HEK293T (cell line): ENCODE measurements around the gene STON1.
"Not testable (repeated sequence)": the region's sequence is repeated elsewhere in the genome, so short reads cannot be mapped to it uniquely, and the experiment has no call there.

Source experiments
- CTCF ChIA-PET: fragments of 350-600 bp; formaldehyde crosslinking; extraction: SDS; loops from one replicate; lab custom pipeline; 2021; ENCODE audit warnings: antibody characterized with exemption, inconsistent platforms; lab: Yijun Ruan, JAX
- POLR2A ChIA-PET: fragments of 350-600 bp; formaldehyde crosslinking; extraction: SDS; loops from one replicate; lab custom pipeline; 2020; ENCODE audit warnings: antibody characterized with exemption, inconsistent platforms; lab: Yijun Ruan, JAX
- DNase-seq: peaks from one replicate; pipeline ENCODE4 v3.0.0; 2012; ENCODE audit warnings: mixed read lengths; ENCODE audit errors: extremely low spot score
- ARNT ChIP-seq: fragments of 450-650 bp; IDR thresholded peaks from 2 replicates; pipeline ENCODE4 v1.6.1; 2017; ENCODE audit warnings: mild to moderate bottlenecking
- BHLHE40 ChIP-seq: fragments of 450-650 bp; IDR thresholded peaks from 2 replicates; pipeline ENCODE4 v1.6.1; 2016; ENCODE audit warnings: mild to moderate bottlenecking, moderate library complexity, borderline replicate concordance
- CTBP1 ChIP-seq: fragments of 450-650 bp; IDR thresholded peaks from 2 replicates; pipeline ENCODE4 v1.6.1; 2016; ENCODE audit warnings: borderline replicate concordance
- ELF4 ChIP-seq: fragments of 450-650 bp; IDR thresholded peaks from 2 replicates; pipeline ENCODE4 v1.6.1; 2017; ENCODE audit warnings: antibody characterized with exemption
- FOXA1 ChIP-seq: fragments of 450-650 bp; IDR thresholded peaks from 2 replicates; pipeline ENCODE4 v1.6.1; 2016; ENCODE audit warnings: mild to moderate bottlenecking
- FOXK2 ChIP-seq: fragments of 450-650 bp; IDR thresholded peaks from 2 replicates; pipeline ENCODE4 v1.6.1; 2016; ENCODE audit warnings: mild to moderate bottlenecking
- FOXM1 ChIP-seq: fragments of 450-650 bp; IDR thresholded peaks from 2 replicates; pipeline ENCODE4 v1.6.1; 2017; ENCODE audit warnings: mild to moderate bottlenecking, borderline replicate concordance
- HDGF ChIP-seq: fragments of 450-650 bp; IDR thresholded peaks from 2 replicates; pipeline ENCODE4 v1.6.1; 2017; ENCODE audit warnings: antibody characterized with exemption, borderline replicate concordance
- L3MBTL2 ChIP-seq: fragments of 450-650 bp; conservative IDR thresholded peaks from 2 replicates; pipeline ENCODE4 v1.6.1; 2016; ENCODE audit warnings: mild to moderate bottlenecking
- LEF1 ChIP-seq: fragments of 450-650 bp; IDR thresholded peaks from 2 replicates; pipeline ENCODE4 v1.6.1; 2017; ENCODE audit warnings: mild to moderate bottlenecking, borderline replicate concordance
- NFRKB ChIP-seq: fragments of 450-650 bp; IDR thresholded peaks from 2 replicates; pipeline ENCODE4 v1.6.1; 2016; ENCODE audit warnings: mild to moderate bottlenecking, moderate library complexity
- PKNOX1 ChIP-seq: fragments of 450-650 bp; IDR thresholded peaks from 2 replicates; pipeline ENCODE4 v1.6.1; 2016
- SP1 ChIP-seq: fragments of 450-650 bp; IDR thresholded peaks from 2 replicates; pipeline ENCODE4 v1.6.1; 2017
- SUZ12 ChIP-seq: fragments of 450-650 bp; IDR thresholded peaks from 2 replicates; pipeline ENCODE4 v1.6.1; 2016; ENCODE audit warnings: mild to moderate bottlenecking
- TARDBP ChIP-seq: fragments of 450-650 bp; IDR thresholded peaks from 2 replicates; pipeline ENCODE4 v1.6.1; 2016
- ZNF384 ChIP-seq: fragments of 450-650 bp; IDR thresholded peaks from 2 replicates; pipeline ENCODE4 v1.6.1; 2016

STON1 gene

GRCh38 chr2:48590017-48590416, 60.1 kb downstream of the STON1 start:
- no peak for DNase-seq
- CTCF ChIA-PET, result no interaction called here
- POLR2A ChIA-PET, result no interaction called here
- no peak for TF ChIP-seq SUZ12
- TF ChIP-seq LEF1, result no peak
- no peak for TF ChIP-seq ELF4
- no peak for TF ChIP-seq HDGF
- no peak for TF ChIP-seq PKNOX1

DNA sequence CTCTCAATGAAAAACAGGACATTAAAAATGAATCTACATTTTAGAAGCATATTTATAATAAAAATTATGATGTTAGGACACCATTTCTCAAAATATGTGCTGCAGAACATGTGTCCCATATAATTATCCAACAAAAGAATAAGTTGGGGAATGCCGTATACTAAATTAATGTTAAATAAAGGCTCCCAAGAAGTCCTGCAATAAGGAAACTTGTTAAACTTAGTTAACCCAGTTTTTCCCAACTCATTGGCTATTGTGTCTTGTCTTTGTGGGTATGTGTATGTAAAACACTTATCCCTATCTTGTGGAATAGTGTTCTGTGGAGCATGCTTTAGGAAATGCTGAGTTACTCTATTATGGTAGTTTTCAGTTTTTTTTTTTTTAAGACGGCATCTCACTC, 62.1 kb downstream of the STON1 start:
- TF ChIP-seq TARDBP (no peak), FOXK2 (no peak)
- ChIA-PET POLR2A (no interaction called here), CTCF (no interaction called here)
- no peak for DNase-seq

- CTCF ChIA-PET, POLR2A ChIA-PET, DNase-seq: not testable (repeated sequence)
Observed at GRCh38 chr2:48596751-48597150, 66.8 kb downstream of the STON1 start.

DNA sequence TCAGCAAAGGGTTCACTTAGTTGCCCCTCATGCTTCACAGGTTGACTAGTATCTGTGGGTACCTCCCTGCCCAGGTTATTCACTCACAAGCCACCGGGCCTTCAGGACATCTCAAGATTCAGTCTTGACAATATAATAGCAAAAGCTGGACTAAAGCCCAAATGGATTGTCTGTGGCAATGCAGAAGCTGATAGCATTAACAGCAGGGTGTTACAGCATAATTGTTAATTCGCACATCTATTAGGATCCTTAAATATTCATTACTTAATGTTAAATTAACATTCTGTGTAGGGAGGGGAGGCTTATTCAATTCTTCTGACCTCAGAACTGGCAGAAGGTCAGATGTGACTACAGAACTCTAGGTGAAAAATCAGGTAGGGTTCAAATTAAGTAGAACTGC, 67.5 kb downstream of the STON1 start:
- POLR2A ChIA-PET, result no interaction called here
- TF ChIP-seq NFRKB (no peak), HDGF (no peak), ARNT (no peak), FOXK2 (no peak), ELF4 (no peak), ZNF384 (no peak), TARDBP (no peak), L3MBTL2 (no peak), SUZ12 (no peak), SP1 (no peak), LEF1 (no peak), BHLHE40 (no peak), FOXA1 (no peak), FOXM1 (no peak), CTBP1 (no peak)
- DNase-seq, result no peak
- CTCF ChIA-PET, result no interaction called here

- DNase-seq, result peak; percentile 28
- ChIA-PET CTCF (interaction anchor here (0.6 to 0.8 kb wide), 3 partner anchors 11 to 1209 kb away, joined by 3 read pairs; no protein-coding TSS in a partner anchor), POLR2A (no interaction called here)
- TF ChIP-seq NFRKB (no peak), FOXM1 (no peak), SP1 (no peak), BHLHE40 (no peak), PKNOX1 (no peak), ELF4 (no peak), ZNF384 (no peak), SUZ12 (no peak), FOXA1 (no peak), ARNT (no peak), TARDBP (no peak)
Observed at GRCh38 chr2:48600204-48600813, 70.4 kb downstream of the STON1 start.

GRCh38 chr2:48600917-48601316, 71.0 kb downstream of the STON1 start:
- no peak for DNase-seq
- TF ChIP-seq FOXM1 (no peak), ELF4 (no peak), NFRKB (no peak), SUZ12 (no peak), PKNOX1 (no peak), CTBP1 (no peak), SP1 (no peak), FOXK2 (no peak), BHLHE40 (no peak), ARNT (no peak), HDGF (no peak), ZNF384 (no peak), LEF1 (no peak), FOXA1 (no peak), L3MBTL2 (no peak), TARDBP (no peak)
- POLR2A ChIA-PET, result no interaction called here
- CTCF ChIA-PET, result interaction anchor here (0.6 to 0.8 kb wide), 3 partner anchors 12 to 186 kb away, joined by 3 to 6 read pairs (median 3); no protein-coding TSS in a partner anchor

DNA sequence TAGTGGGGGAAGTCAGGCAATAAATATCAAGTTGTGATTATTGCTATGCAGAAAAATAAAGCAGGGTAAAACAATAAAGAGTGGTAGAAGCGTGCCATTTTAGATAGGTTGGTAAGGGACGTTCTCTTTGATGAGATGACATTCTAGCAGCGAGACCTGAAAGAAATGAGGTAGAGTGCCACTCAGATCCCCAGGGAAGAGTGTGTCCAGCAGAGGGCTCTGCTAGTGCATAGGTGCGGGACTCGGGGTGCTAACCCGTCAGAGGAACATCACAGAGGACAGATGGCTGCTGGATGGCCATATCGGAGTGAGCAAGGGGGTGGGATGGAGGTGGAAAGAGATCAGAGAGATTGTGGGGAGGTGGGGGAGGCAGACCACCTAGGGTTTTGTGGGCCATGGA, 71.4 kb downstream of the STON1 start:
- no peak for TF ChIP-seq SUZ12
- TF ChIP-seq ELF4, result no peak
- no peak for TF ChIP-seq ZNF384
- no peak for TF ChIP-seq HDGF
- CTCF ChIA-PET, result interaction anchor here (0.6 kb wide), 1 partner anchor 187 kb away, joined by 6 read pairs; no protein-coding TSS in a partner anchor
- POLR2A ChIA-PET, result no interaction called here
- peak; percentile 20 for DNase-seq
